HepG2 (cell line): ENCODE results near the gene TPBGL. TPM values are rescaled to one million over a fixed set of nuclear protein-coding genes. Genes with fewer than 3 reads are reported as not detected.
A peak's percentile ranks its signal among the peaks of the same experiment; 100 is the strongest.

Experiments
- CEBPB ChIP-seq: IDR thresholded peaks from 2 replicates; pipeline ENCODE4 v1.6.1; 2011; ENCODE audit warnings: low read depth, low read length, improper control_type of control experiment, borderline replicate concordance
- CENPT ChIP-seq: sonication (generic); formaldehyde crosslinking; IDR thresholded peaks from 2 replicates; pipeline ENCODE4 v1.8.0; 2022; ENCODE audit warnings: low read depth, mild to moderate bottlenecking, moderate library complexity, missing genetic modification reagents
- GPN1 ChIP-seq: sonication (generic); formaldehyde crosslinking; IDR thresholded peaks from 2 replicates; pipeline ENCODE4 v1.5.1; 2020; ENCODE audit warnings: missing genetic modification reagents, borderline replicate concordance
- HOXA7 ChIP-seq: sonication (generic); formaldehyde crosslinking; IDR thresholded peaks from 2 replicates; pipeline ENCODE4 v1.8.1; 2022; ENCODE audit warnings: mild to moderate bottlenecking, missing genetic modification reagents, moderate library complexity
- MAZ ChIP-seq, 2 experiments: sonication (generic) in 1 of 2; formaldehyde crosslinking in 1 of 2; IDR thresholded peaks; 2 replicates each; pipeline versions ENCODE4 v1.5.0 to v1.6.1; 2012 to 2020; ENCODE audit warnings: low read depth in 2 of 2, mild to moderate bottlenecking in 2 of 2, borderline replicate concordance in 1 of 2, improper control_type of control experiment in 1 of 2, low read length in 1 of 2, missing genetic modification reagents in 1 of 2, moderate library complexity in 1 of 2
- MTA3 ChIP-seq: sonication (generic); formaldehyde crosslinking; IDR thresholded peaks from 2 replicates; pipeline ENCODE4 v1.4.0; 2020; ENCODE audit warnings: missing genetic modification reagents
- NR2F6 ChIP-seq, 2 experiments: IDR thresholded peaks; 2 replicates each; pipeline ENCODE4 v1.6.1; 2016; ENCODE audit warnings: antibody characterized with exemption in 1 of 2, mild to moderate bottlenecking in 1 of 2
- PHF20 ChIP-seq: sonication (generic); formaldehyde crosslinking; IDR thresholded peaks from 2 replicates; pipeline ENCODE4 v1.5.0; 2020; ENCODE audit warnings: mild to moderate bottlenecking, missing genetic modification reagents
- SP1 ChIP-seq, 2 experiments: fragments of 450-650 bp in 1 of 2; sonication (generic) in 1 of 2; formaldehyde crosslinking in 1 of 2; IDR thresholded peaks; 2 replicates each; pipeline versions ENCODE4 v1.4.0 to v1.6.1; 2016 to 2020; ENCODE audit warnings: missing genetic modification reagents in 1 of 2
- ZNF12 ChIP-seq: sonication (generic); formaldehyde crosslinking; IDR thresholded peaks from 2 replicates; pipeline ENCODE4 v1.5.0; 2020; ENCODE audit warnings: missing genetic modification reagents
- ZNF138 ChIP-seq: sonication (generic); formaldehyde crosslinking; IDR thresholded peaks from 2 replicates; pipeline ENCODE4 v1.5.0; 2020; ENCODE audit warnings: mild to moderate bottlenecking, low read depth, missing genetic modification reagents
- ZNF7 ChIP-seq: IDR thresholded peaks from 2 replicates; pipeline ENCODE4 v1.6.1; 2016; ENCODE audit warnings: missing biosample characterization, missing genetic modification reagents
- ZNF788 ChIP-seq: sonication (generic); formaldehyde crosslinking; IDR thresholded peaks from 2 replicates; pipeline ENCODE4 v1.5.0; 2020; ENCODE audit warnings: mild to moderate bottlenecking, missing genetic modification reagents, borderline replicate concordance
- ZNF850 ChIP-seq: sonication (generic); formaldehyde crosslinking; conservative IDR thresholded peaks from 2 replicates; pipeline ENCODE4 v1.9.0; 2021; ENCODE audit warnings: mild to moderate bottlenecking, missing genetic modification reagents
- polyA plus RNA-seq, 8 experiments: library from polyadenylated mRNA; depleted of rRNA in 3 of 8; stranded (reverse) in 7 of 8; unstranded in 1 of 8; fragments of >200 nt; fragmentation: Illumina TruSeq in 4 of 8; extraction: Trizol in 4 of 8; gene quantifications; 2 replicates each; pipeline versions ENCODE4 v1.2.1 to v1.2.3, GENCODE V29; 2011 to 2016; ENCODE audit warnings: low read depth in 4 of 8, missing spikeins in 1 of 8, mixed read lengths in 1 of 8; ENCODE audit not compliant: insufficient read depth in 1 of 8
- total RNA-seq, 5 experiments: library from RNA; depleted of rRNA; stranded (reverse); fragments of >200 nt; fragmentation: Illumina TruSeq; extraction: Trizol; gene quantifications; 2 replicates each; pipeline ENCODE4 v1.2.3, GENCODE V29; 2016; ENCODE audit warnings: low read depth in 1 of 5
- TF ChIP-seq, protein P1 (sequence below): sonication (generic); formaldehyde crosslinking; IDR thresholded peaks from 2 replicates; pipeline ENCODE4 v1.9.0; 2021; ENCODE audit warnings: missing genetic modification reagents, borderline replicate concordance
- TF ChIP-seq, protein P2 (sequence below): sonication (generic); formaldehyde crosslinking; IDR thresholded peaks from 2 replicates; pipeline ENCODE4 v1.4.0; 2020; ENCODE audit warnings: missing genetic modification reagents
- TF ChIP-seq, protein P3 (sequence below), 2 experiments: sonication (generic) in 1 of 2; formaldehyde crosslinking in 1 of 2; IDR thresholded peaks; 2 replicates each; pipeline versions ENCODE4 v1.4.0 to v1.6.1; 2018 to 2020; ENCODE audit warnings: missing genetic modification reagents in 2 of 2, borderline replicate concordance in 1 of 2, low read depth in 1 of 2, mild to moderate bottlenecking in 1 of 2, missing biosample characterization in 1 of 2
- TF ChIP-seq, protein P4 (sequence below): sonication (generic); formaldehyde crosslinking; IDR thresholded peaks from 2 replicates; pipeline ENCODE4 v1.5.0; 2020; ENCODE audit warnings: missing genetic modification reagents

Gene TPBGL
- total and polyA plus RNA-seq, 2 of the 13 experiments (the other 11 are each of a cell fraction or from before 2014, with no cell fraction given), result not detected

DNA sequence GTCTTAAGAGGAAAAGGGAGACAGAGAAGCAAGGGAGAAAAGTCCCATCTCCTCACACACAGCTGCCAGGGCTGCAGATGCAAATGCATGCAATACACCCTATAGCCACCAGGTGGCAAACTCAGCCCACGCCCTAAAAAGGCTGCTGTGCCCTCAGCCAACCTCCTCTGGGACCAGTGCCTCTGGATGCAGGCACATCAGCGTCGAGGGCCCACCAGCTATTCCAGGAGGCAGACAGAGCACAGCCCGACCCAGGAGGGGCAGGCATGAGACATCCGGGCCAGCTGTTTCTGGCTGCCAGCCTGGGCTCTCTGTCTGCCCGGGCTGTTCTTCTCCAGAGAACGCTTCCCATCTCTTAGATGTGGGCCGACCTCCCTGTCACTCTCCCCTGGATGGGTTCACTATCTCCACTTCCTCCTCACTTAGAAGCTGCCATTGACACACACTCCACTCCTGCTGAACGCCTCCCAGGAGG is 39.7 kb downstream of the TPBGL start (continued):
- TF ChIP-seq, protein P1, sequence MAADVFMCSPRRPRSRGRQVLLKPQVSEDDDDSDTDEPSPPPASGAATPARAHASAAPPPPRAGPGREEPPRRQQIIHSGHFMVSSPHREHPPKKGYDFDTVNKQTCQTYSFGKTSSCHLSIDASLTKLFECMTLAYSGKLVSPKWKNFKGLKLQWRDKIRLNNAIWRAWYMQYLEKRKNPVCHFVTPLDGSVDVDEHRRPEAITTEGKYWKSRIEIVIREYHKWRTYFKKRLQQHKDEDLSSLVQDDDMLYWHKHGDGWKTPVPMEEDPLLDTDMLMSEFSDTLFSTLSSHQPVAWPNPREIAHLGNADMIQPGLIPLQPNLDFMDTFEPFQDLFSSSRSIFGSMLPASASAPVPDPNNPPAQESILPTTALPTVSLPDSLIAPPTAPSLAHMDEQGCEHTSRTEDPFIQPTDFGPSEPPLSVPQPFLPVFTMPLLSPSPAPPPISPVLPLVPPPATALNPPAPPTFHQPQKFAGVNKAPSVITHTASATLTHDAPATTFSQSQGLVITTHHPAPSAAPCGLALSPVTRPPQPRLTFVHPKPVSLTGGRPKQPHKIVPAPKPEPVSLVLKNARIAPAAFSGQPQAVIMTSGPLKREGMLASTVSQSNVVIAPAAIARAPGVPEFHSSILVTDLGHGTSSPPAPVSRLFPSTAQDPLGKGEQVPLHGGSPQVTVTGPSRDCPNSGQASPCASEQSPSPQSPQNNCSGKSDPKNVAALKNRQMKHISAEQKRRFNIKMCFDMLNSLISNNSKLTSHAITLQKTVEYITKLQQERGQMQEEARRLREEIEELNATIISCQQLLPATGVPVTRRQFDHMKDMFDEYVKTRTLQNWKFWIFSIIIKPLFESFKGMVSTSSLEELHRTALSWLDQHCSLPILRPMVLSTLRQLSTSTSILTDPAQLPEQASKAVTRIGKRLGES (CRISPR knock-in tag), result no peak
- TF ChIP-seq, protein P2, sequence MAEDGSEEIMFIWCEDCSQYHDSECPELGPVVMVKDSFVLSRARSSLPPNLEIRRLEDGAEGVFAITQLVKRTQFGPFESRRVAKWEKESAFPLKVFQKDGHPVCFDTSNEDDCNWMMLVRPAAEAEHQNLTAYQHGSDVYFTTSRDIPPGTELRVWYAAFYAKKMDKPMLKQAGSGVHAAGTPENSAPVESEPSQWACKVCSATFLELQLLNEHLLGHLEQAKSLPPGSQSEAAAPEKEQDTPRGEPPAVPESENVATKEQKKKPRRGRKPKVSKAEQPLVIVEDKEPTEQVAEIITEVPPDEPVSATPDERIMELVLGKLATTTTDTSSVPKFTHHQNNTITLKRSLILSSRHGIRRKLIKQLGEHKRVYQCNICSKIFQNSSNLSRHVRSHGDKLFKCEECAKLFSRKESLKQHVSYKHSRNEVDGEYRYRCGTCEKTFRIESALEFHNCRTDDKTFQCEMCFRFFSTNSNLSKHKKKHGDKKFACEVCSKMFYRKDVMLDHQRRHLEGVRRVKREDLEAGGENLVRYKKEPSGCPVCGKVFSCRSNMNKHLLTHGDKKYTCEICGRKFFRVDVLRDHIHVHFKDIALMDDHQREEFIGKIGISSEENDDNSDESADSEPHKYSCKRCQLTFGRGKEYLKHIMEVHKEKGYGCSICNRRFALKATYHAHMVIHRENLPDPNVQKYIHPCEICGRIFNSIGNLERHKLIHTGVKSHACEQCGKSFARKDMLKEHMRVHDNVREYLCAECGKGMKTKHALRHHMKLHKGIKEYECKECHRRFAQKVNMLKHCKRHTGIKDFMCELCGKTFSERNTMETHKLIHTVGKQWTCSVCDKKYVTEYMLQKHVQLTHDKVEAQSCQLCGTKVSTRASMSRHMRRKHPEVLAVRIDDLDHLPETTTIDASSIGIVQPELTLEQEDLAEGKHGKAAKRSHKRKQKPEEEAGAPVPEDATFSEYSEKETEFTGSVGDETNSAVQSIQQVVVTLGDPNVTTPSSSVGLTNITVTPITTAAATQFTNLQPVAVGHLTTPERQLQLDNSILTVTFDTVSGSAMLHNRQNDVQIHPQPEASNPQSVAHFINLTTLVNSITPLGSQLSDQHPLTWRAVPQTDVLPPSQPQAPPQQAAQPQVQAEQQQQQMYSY (CRISPR knock-in tag), result no peak
- TF ChIP-seq, protein P3, sequence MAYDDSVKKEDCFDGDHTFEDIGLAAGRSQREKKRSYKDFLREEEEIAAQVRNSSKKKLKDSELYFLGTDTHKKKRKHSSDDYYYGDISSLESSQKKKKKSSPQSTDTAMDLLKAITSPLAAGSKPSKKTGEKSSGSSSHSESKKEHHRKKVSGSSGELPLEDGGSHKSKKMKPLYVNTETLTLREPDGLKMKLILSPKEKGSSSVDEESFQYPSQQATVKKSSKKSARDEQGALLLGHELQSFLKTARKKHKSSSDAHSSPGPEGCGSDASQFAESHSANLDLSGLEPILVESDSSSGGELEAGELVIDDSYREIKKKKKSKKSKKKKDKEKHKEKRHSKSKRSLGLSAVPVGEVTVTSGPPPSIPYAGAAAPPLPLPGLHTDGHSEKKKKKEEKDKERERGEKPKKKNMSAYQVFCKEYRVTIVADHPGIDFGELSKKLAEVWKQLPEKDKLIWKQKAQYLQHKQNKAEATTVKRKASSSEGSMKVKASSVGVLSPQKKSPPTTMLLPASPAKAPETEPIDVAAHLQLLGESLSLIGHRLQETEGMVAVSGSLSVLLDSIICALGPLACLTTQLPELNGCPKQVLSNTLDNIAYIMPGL (CRISPR knock-in tag; IDR thresholded peaks at IDR 0.05; ENCODE audit: borderline replicate concordance in 1 of 2, low read depth in 1 of 2), result 0 out of 4 replicates have a peak, but pooled peaks of 1 of the 2 experiments have one; percentile 31
- TF ChIP-seq NR2F6 (IDR thresholded peaks at IDR 0.05) (no peak), NR2F6 (CRISPR knock-in tag; IDR thresholded peaks at IDR 0.05) (peak; percentile 28; the same call in 1 of the 2 replicates), ZNF138 (CRISPR knock-in tag) (no peak), CENPT (CRISPR knock-in tag) (no peak), ZNF12 (CRISPR knock-in tag) (peak; percentile 28; the same call in 1 of the 2 replicates), ZNF788 (CRISPR knock-in tag) (no peak; the same call in 1 of the 2 replicates), HOXA7 (CRISPR knock-in tag) (no peak), MTA3 (CRISPR knock-in tag) (no peak), GPN1 (CRISPR knock-in tag) (no peak), CEBPB (no peak), MAZ (IDR thresholded peaks at IDR 0.05; ENCODE audit: borderline replicate concordance, low read depth, low read length) (no peak), MAZ (CRISPR knock-in tag; IDR thresholded peaks at IDR 0.05; ENCODE audit: low read depth) (no peak), ZNF7 (CRISPR knock-in tag) (no peak), ZNF850 (CRISPR knock-in tag) (no peak), SP1 (IDR thresholded peaks at IDR 0.05) (no peak), SP1 (CRISPR knock-in tag; IDR thresholded peaks at IDR 0.05) (0 out of 2 replicates have a peak, but pooled peaks have one; percentile 40), PHF20 (no peak)
- TF ChIP-seq, protein P4, sequence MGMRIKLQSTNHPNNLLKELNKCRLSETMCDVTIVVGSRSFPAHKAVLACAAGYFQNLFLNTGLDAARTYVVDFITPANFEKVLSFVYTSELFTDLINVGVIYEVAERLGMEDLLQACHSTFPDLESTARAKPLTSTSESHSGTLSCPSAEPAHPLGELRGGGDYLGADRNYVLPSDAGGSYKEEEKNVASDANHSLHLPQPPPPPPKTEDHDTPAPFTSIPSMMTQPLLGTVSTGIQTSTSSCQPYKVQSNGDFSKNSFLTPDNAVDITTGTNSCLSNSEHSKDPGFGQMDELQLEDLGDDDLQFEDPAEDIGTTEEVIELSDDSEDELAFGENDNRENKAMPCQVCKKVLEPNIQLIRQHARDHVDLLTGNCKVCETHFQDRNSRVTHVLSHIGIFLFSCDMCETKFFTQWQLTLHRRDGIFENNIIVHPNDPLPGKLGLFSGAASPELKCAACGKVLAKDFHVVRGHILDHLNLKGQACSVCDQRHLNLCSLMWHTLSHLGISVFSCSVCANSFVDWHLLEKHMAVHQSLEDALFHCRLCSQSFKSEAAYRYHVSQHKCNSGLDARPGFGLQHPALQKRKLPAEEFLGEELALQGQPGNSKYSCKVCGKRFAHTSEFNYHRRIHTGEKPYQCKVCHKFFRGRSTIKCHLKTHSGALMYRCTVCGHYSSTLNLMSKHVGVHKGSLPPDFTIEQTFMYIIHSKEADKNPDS, result no peak
